Endodermal cell (in vitro differentiated cells): ENCODE results near the gene RPS6KA2. TPM values are rescaled to one million over a fixed set of nuclear protein-coding genes. Genes with fewer than 3 reads are reported as not detected.

Source experiments
- DNase-seq: peaks from one replicate; pipeline ENCODE4 v3.0.0-alpha.2; 2017
- H3K27ac ChIP-seq: 2 replicates; pipeline ENCODE4 v1.5.1; 2013; ENCODE audit warnings: mild to moderate bottlenecking, low read depth, low read length, moderate library complexity
- H3K27me3 ChIP-seq: 2 replicates; pipeline ENCODE4 v1.6.1; 2013; ENCODE audit warnings: mild to moderate bottlenecking, low read length, moderate library complexity; ENCODE audit not compliant: insufficient read depth, control insufficient read depth, poor library complexity, severe bottlenecking
- H3K36me3 ChIP-seq: 2 replicates; pipeline ENCODE4 v1.7.0; 2013; ENCODE audit warnings: mild to moderate bottlenecking, low read length, moderate library complexity; ENCODE audit not compliant: control insufficient read depth, insufficient read depth
- H3K4me1 ChIP-seq: one replicate; pipeline ENCODE4 v1.7.0; 2013; ENCODE audit warnings: low read length; ENCODE audit not compliant: control insufficient read depth, insufficient read depth
- H3K4me3 ChIP-seq: 2 replicates; pipeline ENCODE4 v1.5.1; 2013; ENCODE audit warnings: mild to moderate bottlenecking, low read length, moderate library complexity
- H3K9ac ChIP-seq: 2 replicates; pipeline ENCODE4 v1.6.1; 2013; ENCODE audit warnings: mild to moderate bottlenecking, low read length, moderate library complexity; ENCODE audit not compliant: poor library complexity, severe bottlenecking; ENCODE audit errors: extremely low read depth
- H3K9me3 ChIP-seq: 2 replicates; pipeline ENCODE4 v1.6.1; 2013; ENCODE audit warnings: mild to moderate bottlenecking, low read length, moderate library complexity; ENCODE audit not compliant: control insufficient read depth
- H3K27ac Mint-ChIP-seq: 2 replicates; pipeline ENCODE4 v1.8.0; 2020; ENCODE audit warnings: mixed read lengths
- H3K27me3 Mint-ChIP-seq: 2 replicates; pipeline ENCODE4 v1.8.0; 2021; ENCODE audit warnings: mild to moderate bottlenecking, mixed read lengths; ENCODE audit not compliant: insufficient read depth
- H3K36me3 Mint-ChIP-seq: 2 replicates; pipeline ENCODE4 v1.8.0; 2020; ENCODE audit warnings: low read depth, mixed read lengths
- H3K4me1 Mint-ChIP-seq: 2 replicates; pipeline ENCODE4 v1.8.0; 2020; ENCODE audit warnings: mixed read lengths
- H3K4me3 Mint-ChIP-seq: 2 replicates; pipeline ENCODE4 v1.8.0; 2020; ENCODE audit warnings: mild to moderate bottlenecking, moderate library complexity, mixed read lengths
- H3K9me3 Mint-ChIP-seq: 2 replicates; pipeline ENCODE4 v1.8.0; 2020; ENCODE audit warnings: mild to moderate bottlenecking, mixed read lengths
- CTCF ChIP-seq: fragments of 200-600 bp; sonication (generic); conservative IDR thresholded peaks from 2 replicates; pipeline ENCODE4 v1.5.0; 2021; ENCODE audit warnings: antibody characterized with exemption, mild to moderate bottlenecking
- WGBS, 2 experiments: methylation state at CpG; one replicate each; pipeline versions ENCODE4 v1.1.5 to v1.1.7; 2013; ENCODE audit warnings: missing lambda C conversion rate in 2 of 2, mixed read lengths in 1 of 2; ENCODE audit not compliant: insufficient coverage in 1 of 2, insufficient read length in 1 of 2; 5-methylcytosine and 5-hydroxymethylcytosine counted together
- total RNA-seq, 2 donors: library from RNA; stranded (reverse); fragmentation: NEBNext Ultra II Directional in 1 of 2; extraction: Animal tissue kit (Norgen Biotek cat#: 25700) in 1 of 2; gene quantifications; 2 replicates in 1 of 2; 3 replicates in 1 of 2; pipeline ENCODE4 v1.2.1, GENCODE V29; 2021

Gene RPS6KA2
- total RNA-seq, 2 donors from 2014 or later, result 17.9 to 23.9 TPM

- Mint-ChIP-seq H3K4me3 (no peak overlapping the region), H3K27me3 (no peaks in the 10 kb centered on the region), H3K4me1 (peaks cover 4% of the 10 kb centered on the region), H3K27ac (no peak overlapping the region), H3K36me3 (peaks cover 20% of the 10 kb centered on the region), H3K9me3 (no peaks in the 10 kb centered on the region)
- DNase-seq, result no peak
- TF ChIP-seq CTCF, result no peak
- Histone ChIP-seq H3K27me3 (no peaks in the 10 kb centered on the region), H3K9me3 (no peaks in the 10 kb centered on the region), H3K4me3 (no peak overlapping the region), H3K36me3 (no peaks in the 10 kb centered on the region), H3K27ac (peak overlapping the region; percentile 29), H3K4me1 (no peaks in the 10 kb centered on the region), H3K9ac (no peak overlapping the region)
- whole genome bisulfite sequencing, 2 experiments, result 95% methylated on average over 10 to 11 of the region's 11 CpGs
Observed at GRCh38 chr6:166465671-166466087, 161.4 kb downstream of the RPS6KA2 start.

- Histone ChIP-seq H3K9me3 (no peaks in the 10 kb centered on the region), H3K27me3 (no peaks in the 10 kb centered on the region), H3K36me3 (no peaks in the 10 kb centered on the region), H3K27ac (no peak overlapping the region), H3K4me1 (no peaks in the 10 kb centered on the region), H3K4me3 (no peak overlapping the region), H3K9ac (no peak overlapping the region)
- no peak for TF ChIP-seq CTCF
- peaks cover 4% of the 10 kb centered on the region for H3K4me1 Mint-ChIP-seq
- no peak overlapping the region for H3K27ac Mint-ChIP-seq
- 96 to 100% methylated on average over 3 to 5 of the region's 5 CpGs for WGBS, 2 experiments
- DNase-seq, result no peak
- no peak overlapping the region for H3K4me3 Mint-ChIP-seq
- H3K9me3 Mint-ChIP-seq, result no peaks in the 10 kb centered on the region
- no peaks in the 10 kb centered on the region for H3K27me3 Mint-ChIP-seq
- peaks cover 20% of the 10 kb centered on the region for H3K36me3 Mint-ChIP-seq
Observed at GRCh38 chr6:166465003-166465399, 162.1 kb downstream of the RPS6KA2 start.

GRCh38 chr6:166464068-166465002, 162.7 kb downstream of the RPS6KA2 start:
- Histone ChIP-seq H3K4me1 (no peaks in the 10 kb centered on the region), H3K9me3 (no peaks in the 10 kb centered on the region), H3K9ac (no peak overlapping the region), H3K27me3 (no peaks in the 10 kb centered on the region), H3K27ac (no peak overlapping the region), H3K36me3 (no peaks in the 10 kb centered on the region), H3K4me3 (no peak overlapping the region)
- no peaks in the 10 kb centered on the region for H3K27me3 Mint-ChIP-seq
- H3K36me3 Mint-ChIP-seq, result peaks cover 17% of the 10 kb centered on the region
- peaks cover 4% of the 10 kb centered on the region for H3K4me1 Mint-ChIP-seq
- no peak for DNase-seq
- 91% methylated on average over 11 to 21 of the region's 22 CpGs for WGBS, 2 experiments
- H3K27ac Mint-ChIP-seq, result no peak overlapping the region
- no peaks in the 10 kb centered on the region for H3K9me3 Mint-ChIP-seq
- H3K4me3 Mint-ChIP-seq, result no peak overlapping the region
- TF ChIP-seq CTCF, result no peak
